Effector memory CD8-positive, alpha-beta T cell (primary cell): Measurements from ENCODE around the gene TACC2.

ENCODE experiments used
- ATAC-seq: fragments of 150-1000 bp; cut with Tn5 transposase; replicated peaks from 2 replicates; pipeline ENCODE4 v1.10.0; 2021; ENCODE audit warnings: mild to moderate bottlenecking, moderate library complexity
- DNase-seq, 3 experiments: peaks; one replicate each; pipeline ENCODE4 v3.0.0; 2021
- H3K27ac Mint-ChIP-seq, 2 donors: one replicate each; pipeline ENCODE4 v1.8.0; 2022; ENCODE audit warnings: mild to moderate bottlenecking in 2 of 2, mixed read lengths in 2 of 2, moderate library complexity in 2 of 2
- H3K27me3 Mint-ChIP-seq, 2 donors: one replicate each; pipeline ENCODE4 v1.8.0; 2022; ENCODE audit warnings: mixed read lengths in 2 of 2
- H3K36me3 Mint-ChIP-seq: one replicate; pipeline ENCODE4 v1.8.0; 2022; ENCODE audit warnings: mild to moderate bottlenecking, moderate library complexity, mixed read lengths; ENCODE audit not compliant: insufficient read depth
- H3K4me1 Mint-ChIP-seq, 2 donors: one replicate each; pipeline ENCODE4 v1.8.0; 2022; ENCODE audit warnings: low read depth in 2 of 2, mixed read lengths in 2 of 2
- H3K4me3 Mint-ChIP-seq, 2 donors: one replicate each; pipeline ENCODE4 v1.8.0; 2022; ENCODE audit warnings: mild to moderate bottlenecking in 2 of 2, mixed read lengths in 2 of 2, moderate library complexity in 2 of 2
- H3K9me3 Mint-ChIP-seq, 2 donors: one replicate each; pipeline ENCODE4 v1.8.0; 2022; ENCODE audit warnings: mixed read lengths in 2 of 2

Gene TACC2

DNA sequence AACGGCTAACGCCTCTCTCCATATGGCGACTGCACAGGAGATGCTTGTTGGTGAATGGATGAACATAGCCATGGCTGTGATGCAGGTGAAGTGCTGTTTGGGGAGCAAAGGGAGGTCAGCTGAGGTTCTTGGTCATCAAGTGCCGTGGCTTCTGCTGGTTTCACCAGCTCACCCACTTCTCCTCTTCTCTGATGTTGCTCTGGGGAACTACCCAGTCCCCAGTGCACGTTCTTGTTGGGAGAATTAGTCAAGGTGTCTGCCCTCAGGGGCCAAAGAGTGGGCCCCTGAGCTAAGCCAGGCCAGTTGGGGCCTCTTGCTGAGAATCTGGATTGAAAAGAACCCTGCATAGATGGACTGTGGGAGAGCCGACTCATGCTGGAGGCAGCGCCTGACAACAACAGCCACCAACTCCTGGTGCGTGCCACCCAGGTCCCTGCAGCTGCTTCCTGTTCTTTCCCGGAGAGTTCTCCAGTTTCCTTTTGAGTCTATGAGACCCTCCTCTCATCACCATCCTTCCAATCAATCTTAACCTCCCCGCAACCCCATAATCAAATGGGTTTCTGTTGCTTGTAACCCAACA is 285.1 kb downstream of the TACC2 start:
- Mint-ChIP-seq H3K4me3 (no peak overlapping the region), H3K4me1 (no peaks in the 10 kb centered on the region), H3K27me3 (peaks cover 19 to 53% of the 10 kb centered on the region in 2 donors), H3K36me3 (peaks cover under 1% of the 10 kb centered on the region), H3K9me3 (no peaks in the 10 kb centered on the region), H3K27ac (no peak overlapping the region)
- no peak for ATAC-seq
- DNase-seq = no peak

DNA sequence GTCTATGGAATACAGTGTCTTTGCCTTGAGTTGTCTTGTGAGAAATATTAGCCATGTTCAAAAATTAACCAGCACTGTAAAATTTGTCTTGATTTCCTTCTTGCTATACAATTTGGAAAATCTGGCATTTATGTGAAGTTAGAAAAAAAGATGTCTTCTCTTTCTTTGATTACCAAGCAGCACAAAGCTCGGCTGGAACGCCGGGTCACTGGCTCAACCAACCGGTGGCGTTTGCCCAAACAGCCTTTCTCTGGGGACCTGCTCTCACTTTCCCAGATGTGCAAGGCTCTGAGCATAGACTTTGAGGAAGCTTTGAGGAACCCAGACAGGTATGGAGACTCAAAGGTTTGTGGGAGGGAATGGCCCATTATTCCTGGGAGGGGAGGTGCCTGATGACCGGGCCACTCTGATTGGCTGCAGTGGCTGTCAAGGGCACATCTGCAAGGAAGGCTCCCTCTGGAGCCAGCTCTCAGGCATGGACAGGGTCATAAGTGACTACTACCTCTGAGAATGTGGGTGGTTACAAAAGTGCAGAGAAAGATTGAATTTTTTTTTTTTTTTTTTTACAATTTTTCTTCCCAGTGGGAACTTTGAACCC is 287.7 kb downstream of the TACC2 start:
- DNase-seq (no peak), ATAC-seq (no peak)
- no peak overlapping the region for H3K27ac Mint-ChIP-seq
- no peaks in the 10 kb centered on the region for H3K9me3 Mint-ChIP-seq
- peaks cover 37 to 62% of the 10 kb centered on the region in 2 donors for H3K27me3 Mint-ChIP-seq
- H3K36me3 Mint-ChIP-seq = peaks cover 3% of the 10 kb centered on the region
- no peak overlapping the region for H3K4me3 Mint-ChIP-seq
- peaks cover 4 to 5% of the 10 kb centered on the region in 2 donors for H3K4me1 Mint-ChIP-seq

DNA sequence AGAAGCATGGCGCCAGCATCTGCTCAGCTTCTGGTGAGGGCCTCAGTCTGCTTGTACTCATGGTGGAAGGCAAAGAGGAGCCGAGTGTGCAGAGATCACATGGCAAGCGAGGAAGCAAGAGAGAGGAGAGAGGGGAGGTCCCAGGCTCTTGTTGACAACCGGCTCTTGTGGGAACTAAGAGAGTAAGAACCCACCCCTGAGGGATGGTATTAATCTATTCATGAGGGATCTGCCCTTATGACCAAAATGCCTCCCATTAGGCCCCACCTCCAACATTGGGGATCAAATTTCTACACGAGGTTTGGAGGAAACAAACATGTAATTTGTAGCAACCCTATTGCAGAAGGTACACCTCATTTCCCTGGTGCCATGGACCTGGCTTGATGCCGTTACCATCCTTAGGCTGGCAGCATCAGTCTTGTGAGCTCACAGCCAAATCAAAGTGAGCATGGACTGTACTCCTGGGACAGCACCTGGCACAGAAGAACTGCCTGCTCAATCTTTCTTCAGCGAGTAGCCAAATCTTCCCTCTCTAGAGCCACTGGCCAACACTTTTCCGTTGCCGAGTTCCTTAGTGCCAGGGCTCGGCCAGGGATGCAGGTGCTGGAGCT is 288.7 kb downstream of the TACC2 start:
- Mint-ChIP-seq H3K36me3 (peaks cover 3% of the 10 kb centered on the region), H3K27ac (no peak overlapping the region), H3K4me3 (no peak overlapping the region), H3K9me3 (no peaks in the 10 kb centered on the region), H3K4me1 (peaks cover 4 to 5% of the 10 kb centered on the region in 2 donors), H3K27me3 (peaks cover 42 to 69% of the 10 kb centered on the region in 2 donors)
- DNase-seq (no peak), ATAC-seq (no peak)

GRCh38 chr10:122279725-122280141 is 290.8 kb downstream of the TACC2 start:
- Mint-ChIP-seq H3K4me1 (peaks cover 4 to 5% of the 10 kb centered on the region in 2 donors), H3K9me3 (no peaks in the 10 kb centered on the region), H3K4me3 (no peak overlapping the region), H3K27me3 (peaks cover 39 to 80% of the 10 kb centered on the region in 2 donors), H3K27ac (no peak overlapping the region), H3K36me3 (peaks cover 3% of the 10 kb centered on the region)
- no peak for DNase-seq
- no peak for ATAC-seq

GRCh38 chr10:122280156-122280555 is 291.2 kb downstream of the TACC2 start:
- no peak for DNase-seq
- no peak overlapping the region for H3K27ac Mint-ChIP-seq
- peaks cover 3% of the 10 kb centered on the region for H3K36me3 Mint-ChIP-seq
- no peak for ATAC-seq
- no peak overlapping the region for H3K4me3 Mint-ChIP-seq
- H3K9me3 Mint-ChIP-seq = no peaks in the 10 kb centered on the region
- H3K27me3 Mint-ChIP-seq = peaks cover 39 to 80% of the 10 kb centered on the region in 2 donors
- H3K4me1 Mint-ChIP-seq = peaks cover 4 to 5% of the 10 kb centered on the region in 2 donors

DNA sequence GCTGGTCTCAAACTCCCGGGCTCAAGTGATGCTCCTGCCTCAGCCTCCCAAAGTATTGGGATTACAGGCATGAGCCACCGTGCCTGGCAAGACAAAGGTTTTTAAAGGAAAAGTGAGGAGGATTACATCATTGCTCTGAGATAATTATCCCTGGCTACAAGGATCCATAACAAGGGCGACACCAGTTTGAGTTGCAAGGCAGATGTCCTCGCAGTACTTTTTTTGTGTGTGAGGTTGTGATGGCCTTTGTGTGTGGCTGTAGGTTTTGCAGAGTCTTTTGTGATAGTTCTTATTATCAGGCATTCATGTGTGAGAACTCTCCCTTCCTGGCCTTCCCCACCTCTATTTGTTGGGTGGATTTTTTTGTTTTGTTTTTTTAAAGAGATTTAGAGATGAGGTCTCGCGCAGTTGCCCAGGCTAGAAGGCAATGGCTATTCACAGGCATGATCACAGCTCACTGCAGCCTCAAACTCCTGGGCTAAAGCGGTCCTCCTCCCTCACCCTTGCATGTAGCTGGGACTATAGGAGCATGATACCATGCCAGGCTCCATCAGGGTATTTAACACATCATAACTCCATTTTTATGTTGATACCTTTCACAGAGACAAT is 292.2 kb downstream of the TACC2 start:
- no peaks in the 10 kb centered on the region for H3K9me3 Mint-ChIP-seq
- no peak for DNase-seq
- no peak for ATAC-seq
- peaks cover 36 to 80% of the 10 kb centered on the region in 2 donors for H3K27me3 Mint-ChIP-seq
- H3K4me3 Mint-ChIP-seq = no peak overlapping the region
- H3K27ac Mint-ChIP-seq = peak overlapping the region in 1 of 2 donors; percentile 36
- H3K4me1 Mint-ChIP-seq = peaks cover 4 to 5% of the 10 kb centered on the region in 2 donors
- peaks cover 3% of the 10 kb centered on the region for H3K36me3 Mint-ChIP-seq

DNA sequence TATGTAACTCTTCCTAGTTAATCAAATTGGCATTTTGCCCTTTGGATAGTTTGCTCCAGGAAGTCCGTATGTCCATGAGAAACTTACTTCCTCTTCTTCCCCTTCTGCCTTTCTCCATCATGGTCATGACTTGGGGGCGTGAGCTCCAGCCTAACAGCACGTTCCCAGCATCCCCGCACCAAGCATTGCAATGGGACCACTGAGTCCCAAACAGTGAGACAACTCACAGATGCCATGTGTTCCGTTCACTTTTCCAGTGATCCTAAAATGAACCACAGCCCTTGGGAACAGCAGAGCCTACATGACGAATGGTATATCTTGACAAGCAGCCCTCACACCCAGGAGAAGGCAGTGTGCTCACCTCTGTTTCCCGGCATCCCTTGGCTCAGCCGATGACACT is 292.8 kb downstream of the TACC2 start:
- Mint-ChIP-seq H3K36me3 (peaks cover 3% of the 10 kb centered on the region), H3K4me3 (no peak overlapping the region), H3K9me3 (no peaks in the 10 kb centered on the region), H3K27me3 (peaks cover 41 to 86% of the 10 kb centered on the region in 2 donors), H3K27ac (peak overlapping the region in 1 of 2 donors; percentile 36), H3K4me1 (peaks cover 4 to 5% of the 10 kb centered on the region in 2 donors)
- ATAC-seq (no peak), DNase-seq (no peak)

DNA sequence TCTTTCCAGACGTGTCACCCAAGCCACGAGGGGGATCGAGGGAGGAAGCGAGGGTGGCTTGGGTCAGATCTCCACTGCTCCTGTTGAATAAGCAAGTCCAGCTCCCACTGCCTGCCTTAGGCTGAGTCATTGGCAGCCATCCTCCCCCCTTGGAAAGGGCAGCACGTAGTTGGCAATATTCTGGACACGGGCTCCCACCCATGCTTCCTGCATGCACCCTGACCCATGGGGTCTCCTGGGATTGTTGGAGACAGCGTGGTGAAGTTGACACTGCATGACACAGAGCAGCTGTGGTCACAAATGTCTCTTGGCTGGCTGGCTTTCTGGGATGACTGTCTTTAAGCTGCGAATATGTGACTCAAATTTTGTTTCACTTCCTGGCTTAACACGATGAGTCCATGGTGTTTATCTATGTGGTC is 293.3 kb downstream of the TACC2 start:
- DNase-seq (no peak), ATAC-seq (no peak)
- peaks cover 3% of the 10 kb centered on the region for H3K36me3 Mint-ChIP-seq
- peaks cover 4 to 5% of the 10 kb centered on the region in 2 donors for H3K4me1 Mint-ChIP-seq
- no peak overlapping the region for H3K27ac Mint-ChIP-seq
- no peak overlapping the region for H3K4me3 Mint-ChIP-seq
- H3K27me3 Mint-ChIP-seq = peaks cover 45 to 87% of the 10 kb centered on the region in 2 donors
- no peaks in the 10 kb centered on the region for H3K9me3 Mint-ChIP-seq

- H3K4me1 Mint-ChIP-seq = peaks cover 4 to 7% of the 10 kb centered on the region in 2 donors
- H3K27me3 Mint-ChIP-seq = peaks cover 46 to 88% of the 10 kb centered on the region in 2 donors
- ATAC-seq (no peak), DNase-seq (no peak)
- H3K4me3 Mint-ChIP-seq = no peak overlapping the region
- H3K36me3 Mint-ChIP-seq = peaks cover 3% of the 10 kb centered on the region
- H3K9me3 Mint-ChIP-seq = no peaks in the 10 kb centered on the region
- H3K27ac Mint-ChIP-seq = no peak overlapping the region
These were observed 293.9 kb downstream of the TACC2 start for GRCh38 chr10:122282909-122283308.

DNA sequence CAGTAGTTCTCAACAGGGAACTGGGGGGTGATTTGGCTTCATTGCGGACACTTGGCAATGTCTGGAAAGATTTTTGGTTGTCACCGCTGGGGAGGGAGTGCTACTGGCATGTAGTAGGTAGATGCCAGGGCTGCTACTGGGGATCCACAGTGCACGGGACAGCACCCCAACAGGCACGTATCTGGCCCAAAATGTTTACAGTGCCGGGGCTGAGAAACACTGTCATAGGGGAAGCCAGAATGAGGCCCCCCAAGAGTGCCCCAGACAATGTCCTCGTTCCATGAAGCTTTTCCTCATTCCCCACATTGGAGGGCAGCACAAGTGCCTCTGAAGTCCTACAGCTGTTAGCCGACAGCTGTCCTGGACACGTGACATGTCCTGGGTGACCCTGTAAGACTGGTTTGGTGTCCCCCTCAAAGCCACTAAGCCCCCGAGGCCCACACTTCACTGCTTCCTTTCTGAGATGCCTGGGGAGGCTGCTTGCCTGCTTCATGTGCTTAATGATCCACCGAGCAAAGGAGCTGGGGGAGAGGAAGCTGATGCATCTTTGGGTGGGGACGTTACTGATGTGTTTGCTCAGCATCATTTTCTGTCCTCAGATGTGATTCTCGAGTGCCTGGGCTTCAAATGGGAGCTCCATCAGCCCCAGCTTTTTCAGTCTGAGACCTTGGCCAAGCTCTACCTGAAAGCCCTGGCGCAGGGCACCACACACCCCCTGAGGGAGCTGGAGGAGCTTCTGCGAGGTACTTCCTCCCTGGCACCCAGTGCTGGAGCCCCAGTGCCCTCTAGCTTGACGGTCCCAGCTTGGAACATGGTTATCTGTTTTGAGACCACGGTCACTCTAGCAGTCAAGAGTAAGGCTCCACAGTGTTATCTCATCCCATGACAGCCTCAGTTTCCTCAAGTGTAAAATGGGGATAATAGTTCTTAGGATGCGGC is 296.8 kb downstream of the TACC2 start:
- H3K27ac Mint-ChIP-seq = no peak overlapping the region
- peaks cover 39 to 74% of the 10 kb centered on the region in 2 donors for H3K27me3 Mint-ChIP-seq
- H3K9me3 Mint-ChIP-seq = no peaks in the 10 kb centered on the region
- H3K4me3 Mint-ChIP-seq = no peak overlapping the region
- DNase-seq = no peak
- no peaks in the 10 kb centered on the region for H3K36me3 Mint-ChIP-seq
- H3K4me1 Mint-ChIP-seq = peaks cover 4% of the 10 kb centered on the region in 2 donors
- ATAC-seq = no peak

DNA sequence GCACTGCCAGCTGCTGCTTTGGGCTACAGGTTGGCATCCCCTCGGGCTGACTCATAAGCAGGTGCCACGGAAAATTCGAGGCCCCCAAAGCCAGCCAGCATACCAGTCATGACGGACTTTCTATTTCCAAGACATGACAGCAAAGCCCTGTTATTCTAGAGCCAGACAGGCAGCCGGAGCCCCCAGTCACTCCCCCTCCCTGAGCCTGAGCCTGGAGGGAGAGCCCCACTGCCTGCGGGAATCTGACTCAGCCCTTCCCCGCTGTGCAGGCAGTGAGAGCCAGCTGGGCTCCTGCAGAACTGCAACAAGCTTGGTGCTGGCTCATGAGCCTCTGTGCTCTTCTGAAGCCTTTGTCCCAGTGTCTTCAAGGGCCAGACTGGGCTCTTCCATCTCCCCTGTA is 297.9 kb downstream of the TACC2 start:
- Mint-ChIP-seq H3K4me1 (peaks cover 4% of the 10 kb centered on the region in 2 donors), H3K4me3 (no peak overlapping the region), H3K27ac (no peak overlapping the region), H3K36me3 (no peaks in the 10 kb centered on the region), H3K27me3 (peaks cover 30 to 63% of the 10 kb centered on the region in 2 donors), H3K9me3 (no peaks in the 10 kb centered on the region)
- no peak for DNase-seq
- no peak for ATAC-seq

- no peak for ATAC-seq
- H3K36me3 Mint-ChIP-seq = no peaks in the 10 kb centered on the region
These were observed 298.6 kb downstream of the TACC2 start for GRCh38 chr10:122287570-122287969.

DNA sequence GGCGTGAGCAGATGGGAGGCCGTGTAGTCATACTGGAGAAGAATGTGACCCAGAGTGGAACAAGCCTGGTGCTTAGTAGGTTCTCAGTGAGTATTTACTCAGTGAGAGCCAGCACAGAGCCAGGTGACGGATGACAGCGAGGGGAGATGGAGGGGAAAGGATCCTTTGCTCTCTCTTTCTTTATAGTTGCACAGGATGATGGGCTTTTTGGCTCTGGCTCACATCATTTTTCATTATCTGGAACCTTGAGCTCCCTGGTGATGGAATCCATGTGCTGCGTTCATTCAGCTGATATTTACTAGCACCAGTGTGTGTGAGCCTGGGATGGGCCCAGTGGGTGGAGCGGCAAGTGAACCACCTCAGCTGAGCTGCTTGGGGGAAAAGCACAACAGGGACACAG is 299.3 kb downstream of the TACC2 start:
- Mint-ChIP-seq H3K27ac (no peak overlapping the region), H3K27me3 (peaks cover 27 to 49% of the 10 kb centered on the region in 2 donors), H3K4me1 (peaks cover 4 to 5% of the 10 kb centered on the region in 2 donors), H3K9me3 (no peaks in the 10 kb centered on the region), H3K4me3 (no peak overlapping the region), H3K36me3 (no peaks in the 10 kb centered on the region)
- no peak for DNase-seq
- no peak for ATAC-seq

More at GRCh38 chr10:122287570-122287969, 298.6 kb downstream of the TACC2 start:
- Mint-ChIP-seq H3K27me3 (peaks cover 27 to 56% of the 10 kb centered on the region in 2 donors), H3K27ac (no peak overlapping the region), H3K4me3 (no peak overlapping the region), H3K9me3 (no peaks in the 10 kb centered on the region), H3K4me1 (peaks cover 4% of the 10 kb centered on the region in 2 donors)
- DNase-seq = no peak
